HL-60/S4 treated with retinoic acid at 250 ng/mL for 4 days and 3 days (cell line): Measurements from ENCODE around the gene ADAMTS17.

Source experiments
- in situ Hi-C: fragments of 300-500 bp; cut with MboI; formaldehyde crosslinking; loops from 2 replicates; pipeline ENCODE4 v1.7.0; 2022; ENCODE audit warnings: low sequenced_read_pairs

ADAMTS17 gene

DNA sequence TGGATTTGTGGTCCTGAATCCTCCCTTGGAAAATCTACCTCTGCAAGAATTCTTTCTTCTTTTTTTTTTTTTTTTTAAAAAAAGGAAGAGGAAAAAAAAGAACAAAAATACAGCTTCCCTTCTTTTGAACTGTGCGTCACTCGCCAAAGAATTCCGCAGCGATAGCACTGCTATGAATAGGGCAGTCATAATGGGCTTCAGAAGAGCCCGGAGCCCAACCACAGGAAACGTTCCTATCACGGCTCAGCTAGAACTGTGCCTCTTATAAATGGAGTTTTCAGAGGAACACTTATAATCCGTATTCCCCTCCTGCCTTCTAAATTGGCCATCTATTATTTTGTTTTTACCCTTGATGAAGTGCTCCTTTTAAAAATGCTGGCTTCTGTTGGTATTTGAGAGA lies 227.7 kb downstream of the ADAMTS17 start:
- in situ Hi-C loops, result no loop called here

DNA sequence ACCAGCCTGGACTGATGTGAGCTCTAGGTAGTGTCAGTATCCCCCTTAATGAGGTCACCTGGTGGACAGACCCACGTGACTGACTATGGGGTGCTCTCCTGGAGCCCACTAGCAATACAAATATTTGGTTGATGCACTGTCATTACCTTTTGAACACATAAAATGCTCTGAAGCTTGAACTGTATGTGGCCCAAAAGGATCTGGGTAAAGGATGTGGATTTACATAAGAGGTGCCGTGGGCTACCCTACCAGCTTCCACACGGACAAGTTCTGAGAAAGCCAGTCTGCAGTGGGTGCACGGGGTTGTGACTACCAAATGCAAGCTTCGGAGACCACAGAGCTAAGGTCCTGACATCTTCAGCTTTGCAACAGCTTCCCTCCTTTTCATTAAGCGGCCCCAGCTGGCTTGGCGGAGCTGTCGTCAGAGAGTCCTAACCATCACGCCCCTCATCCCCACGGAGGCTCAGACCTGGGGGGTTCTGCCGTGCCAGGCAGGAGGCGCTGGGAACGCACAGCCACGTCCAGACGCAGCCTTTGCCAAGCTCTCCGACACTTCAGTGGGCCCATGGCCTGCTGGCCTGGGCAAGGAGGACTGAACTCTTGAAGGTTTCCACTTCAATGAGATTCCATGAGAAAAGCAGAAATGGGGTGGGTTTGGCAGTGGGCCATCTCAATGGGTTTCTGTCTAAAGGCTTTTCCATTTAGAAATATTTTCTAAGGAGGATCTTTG lies 228.3 kb downstream of the ADAMTS17 start:
- in situ Hi-C loops, result no loop called here

DNA sequence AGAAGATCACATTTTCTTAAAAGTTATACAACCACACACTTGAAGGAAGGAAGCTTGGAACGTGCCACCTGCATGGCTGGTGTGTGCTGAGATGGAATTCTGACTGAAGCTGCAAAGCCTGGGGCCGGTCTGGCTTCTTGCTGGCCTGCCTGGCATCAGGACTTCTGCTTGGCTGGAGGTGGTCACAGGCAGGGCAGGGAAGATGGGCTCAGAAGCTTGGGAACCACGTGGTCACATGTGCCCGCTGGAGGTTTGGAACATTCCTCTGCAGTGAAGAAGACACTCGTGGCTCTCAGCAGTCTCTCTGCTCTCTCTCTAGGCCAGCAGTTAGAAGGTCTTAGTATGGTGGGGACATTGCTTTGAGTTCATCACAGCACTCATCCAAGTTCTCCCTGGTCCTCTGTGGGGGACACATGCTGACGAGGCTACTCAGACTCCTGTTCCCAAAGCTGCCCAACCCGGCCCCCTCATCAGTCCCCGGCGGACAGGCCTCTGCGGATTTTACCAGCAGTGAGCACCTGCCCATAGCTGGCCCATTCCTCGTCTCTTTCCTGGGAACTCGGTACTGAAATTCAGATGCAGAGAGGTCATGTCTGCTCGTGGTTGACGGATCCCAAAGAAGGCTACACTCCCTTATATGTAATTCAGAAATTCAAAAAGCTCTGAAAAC lies 229.0 kb downstream of the ADAMTS17 start:
- in situ Hi-C loops, result no loop called here

DNA sequence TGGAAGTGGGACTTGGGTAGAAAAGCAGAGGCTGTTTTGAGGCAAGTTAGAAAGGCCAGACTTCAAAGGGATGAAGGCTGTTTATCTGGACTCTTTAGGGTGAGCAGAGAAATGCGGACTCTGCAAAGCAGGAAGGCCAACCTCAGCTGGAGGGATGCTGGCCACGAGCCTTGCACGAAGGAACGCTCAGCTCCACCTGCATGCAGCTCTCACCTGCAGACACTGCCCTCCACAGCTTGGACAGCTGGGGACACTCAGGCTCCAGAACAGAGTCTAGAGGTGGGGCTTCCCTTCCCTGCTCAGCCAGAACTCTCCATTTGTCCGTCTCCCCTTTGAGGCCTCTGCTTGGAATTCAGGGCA lies 229.7 kb downstream of the ADAMTS17 start:
- in situ Hi-C loops, result no loop called here

DNA sequence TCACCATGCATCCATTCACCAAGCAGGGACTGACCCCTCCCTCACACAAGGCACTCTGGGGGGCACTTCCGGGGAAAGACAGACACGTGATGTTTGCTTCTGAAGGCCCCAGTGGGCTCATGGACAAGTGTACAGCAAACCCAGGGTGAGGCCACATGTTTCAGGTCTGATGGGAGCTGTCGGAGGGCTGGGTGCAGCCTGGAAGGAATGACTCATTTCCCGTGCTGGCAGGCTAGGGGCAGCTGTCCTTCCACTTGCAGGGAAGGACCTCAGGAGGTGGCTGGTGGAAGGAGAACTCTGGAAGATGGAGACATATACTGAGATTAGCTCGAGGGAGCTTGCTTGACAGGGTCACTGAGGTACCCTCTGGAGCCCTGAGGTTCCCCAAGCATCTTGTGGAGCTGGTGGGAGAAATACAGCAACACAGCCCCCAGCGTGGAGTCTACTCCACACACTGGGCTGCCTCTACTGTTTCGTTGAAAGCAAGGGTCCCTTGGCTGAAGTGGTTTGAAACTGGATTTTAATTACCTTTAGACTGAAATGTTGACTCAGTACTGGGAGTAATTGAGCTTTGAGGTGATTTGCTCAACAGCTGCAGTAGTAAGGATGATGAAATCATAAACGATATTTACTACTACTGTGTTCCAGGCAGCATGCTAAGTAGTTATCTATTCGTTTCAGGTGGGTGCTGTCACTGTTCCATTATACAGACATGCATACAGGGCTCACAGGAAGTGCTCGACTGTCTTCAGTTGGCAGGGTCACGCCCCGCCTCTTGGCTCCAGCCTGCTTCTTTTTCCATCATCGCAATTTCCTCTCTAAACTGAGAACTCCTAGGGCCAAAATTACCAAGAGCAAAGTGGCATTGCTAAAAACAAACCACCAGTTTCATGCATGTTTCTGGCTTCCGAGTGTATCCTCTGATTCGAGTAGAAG lies 230.4 kb downstream of the ADAMTS17 start:
- in situ Hi-C loops, result no loop called here

DNA sequence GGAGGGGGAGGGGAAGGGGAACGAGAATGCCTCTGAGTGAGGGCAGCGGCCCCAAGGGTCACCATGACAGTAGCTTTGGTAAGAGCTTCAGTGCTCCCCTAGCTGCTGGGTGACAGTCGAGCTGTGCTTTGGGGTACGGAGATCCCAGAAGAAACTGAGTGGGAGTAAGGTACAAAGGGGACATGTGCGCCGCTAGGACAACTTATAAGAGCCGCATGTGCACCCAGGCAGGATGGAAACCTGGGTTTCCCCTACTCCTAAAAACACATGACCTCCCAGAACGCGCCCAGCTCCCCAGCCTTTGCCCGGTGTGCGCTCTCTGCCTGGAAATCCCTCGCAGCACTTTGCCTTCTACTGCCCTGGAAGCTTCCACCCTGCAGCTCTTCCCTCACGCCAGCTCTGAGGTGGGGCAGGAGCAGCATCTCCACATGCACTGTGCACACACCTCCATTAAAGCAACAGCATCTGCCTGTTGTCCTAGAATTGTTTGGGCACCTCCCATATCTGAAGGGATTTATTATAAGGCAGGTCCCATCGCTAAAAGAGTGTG lies 232.2 kb downstream of the ADAMTS17 start:
- in situ Hi-C loops, result no loop called here

DNA sequence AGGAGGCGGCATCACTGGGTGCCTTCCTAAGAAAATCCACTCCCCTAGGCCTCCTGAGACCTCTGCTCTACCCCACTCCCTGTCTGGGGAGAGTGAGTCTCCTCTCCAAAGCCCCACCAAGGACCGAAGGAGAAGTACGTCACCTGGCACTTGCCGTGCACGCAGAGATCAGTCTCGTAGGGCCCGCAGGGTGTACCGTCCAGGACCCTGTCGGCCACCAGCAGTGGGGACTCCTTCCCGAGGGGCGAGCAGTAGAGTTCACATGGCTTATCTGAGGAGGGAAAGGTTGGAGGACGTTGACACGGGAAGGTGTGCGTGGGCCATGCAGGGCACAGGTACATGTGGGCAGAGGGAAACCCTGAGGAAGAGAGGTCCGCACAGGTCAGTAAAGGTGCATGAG lies 232.9 kb downstream of the ADAMTS17 start:
- in situ Hi-C loops, result no loop called here

DNA sequence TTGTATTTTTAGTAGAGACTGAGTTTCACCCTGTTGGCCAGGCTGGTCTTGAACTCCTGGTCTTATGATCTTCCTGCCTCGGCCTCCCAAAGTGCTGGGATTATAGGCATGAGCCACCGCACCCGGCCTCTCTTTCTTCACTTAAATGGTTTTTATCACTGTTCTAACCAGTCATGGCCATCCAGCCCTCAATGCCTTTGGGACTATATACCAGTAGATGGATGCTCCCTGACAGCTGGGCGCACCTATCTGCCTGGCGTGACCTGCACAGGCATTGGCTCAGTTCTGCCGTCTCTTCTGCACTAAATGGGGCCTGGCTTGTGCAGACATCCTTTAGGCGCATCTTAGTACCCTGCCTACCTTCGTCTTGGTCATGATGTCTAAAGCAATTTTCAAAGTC lies 233.4 kb downstream of the ADAMTS17 start:
- in situ Hi-C loops, result no loop called here

DNA sequence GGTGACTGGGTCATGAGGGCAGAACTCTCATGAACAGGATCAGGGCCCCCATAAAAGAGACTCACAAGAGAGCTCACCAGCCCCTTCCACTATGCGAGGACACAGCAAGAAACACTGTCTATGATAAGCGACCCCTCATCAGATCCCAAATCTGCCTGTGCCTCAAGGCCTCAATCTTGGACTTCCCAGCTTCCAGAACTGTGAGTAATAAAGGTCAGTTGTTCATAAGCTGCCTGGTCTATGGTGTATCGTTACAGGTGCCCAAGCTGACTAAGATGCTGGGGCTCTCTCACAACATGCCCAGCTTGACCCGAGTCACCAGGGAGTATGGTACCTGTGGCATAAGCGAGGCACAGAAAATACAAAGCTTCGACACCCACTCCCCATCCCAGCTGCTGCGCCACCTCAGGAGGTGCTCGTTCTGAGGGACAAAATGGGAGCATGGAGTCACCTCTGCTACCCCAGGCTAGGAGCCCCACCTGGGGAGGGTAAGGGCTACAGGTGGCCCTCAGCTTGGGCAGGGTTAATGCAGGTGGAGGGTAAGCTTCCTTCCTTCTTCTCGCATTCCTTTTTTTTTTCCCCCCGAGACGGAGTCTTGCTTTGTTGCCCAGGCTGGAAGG lies 234.1 kb downstream of the ADAMTS17 start:
- in situ Hi-C loops, result no loop called here

DNA sequence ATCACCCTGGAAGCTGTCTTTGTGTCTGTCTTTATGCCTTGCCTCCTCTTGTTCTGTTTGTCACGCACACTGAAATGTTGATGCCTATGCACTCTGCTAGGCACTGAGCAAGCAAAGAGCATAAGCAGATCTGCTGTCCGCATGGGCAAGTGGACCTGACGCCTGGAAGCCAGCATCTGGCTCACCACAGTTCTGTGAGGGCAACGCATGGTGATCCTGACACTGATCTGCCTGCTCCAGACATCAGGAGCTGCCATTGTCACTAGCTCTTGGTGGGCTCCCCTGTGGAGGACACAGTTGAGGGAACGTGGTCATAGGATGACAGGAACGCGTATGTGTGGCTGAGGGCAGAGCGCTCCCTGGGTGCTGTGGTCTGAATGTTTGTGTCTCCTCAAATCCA lies 234.6 kb downstream of the ADAMTS17 start:
- in situ Hi-C loops, result no loop called here

DNA sequence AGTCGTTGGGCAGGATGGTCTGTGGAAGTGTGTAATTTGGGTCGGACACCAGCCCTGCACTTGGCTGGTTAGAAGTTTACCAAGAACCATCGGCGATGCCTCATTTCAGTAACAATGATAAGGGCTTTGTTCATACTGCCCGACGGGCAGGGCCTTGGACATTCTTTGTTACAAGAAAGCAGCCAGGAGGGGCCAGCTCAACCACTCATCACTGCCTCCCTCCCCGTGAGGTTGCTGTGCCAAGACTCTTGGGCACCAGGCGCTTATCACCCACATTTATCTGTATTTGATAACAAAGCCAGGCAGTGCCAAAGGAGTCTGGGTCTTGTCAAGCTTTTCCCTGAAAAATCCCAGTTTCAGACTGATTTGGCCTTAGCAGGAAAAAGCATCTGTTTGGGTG lies 235.0 kb downstream of the ADAMTS17 start:
- in situ Hi-C loops, result no loop called here

DNA sequence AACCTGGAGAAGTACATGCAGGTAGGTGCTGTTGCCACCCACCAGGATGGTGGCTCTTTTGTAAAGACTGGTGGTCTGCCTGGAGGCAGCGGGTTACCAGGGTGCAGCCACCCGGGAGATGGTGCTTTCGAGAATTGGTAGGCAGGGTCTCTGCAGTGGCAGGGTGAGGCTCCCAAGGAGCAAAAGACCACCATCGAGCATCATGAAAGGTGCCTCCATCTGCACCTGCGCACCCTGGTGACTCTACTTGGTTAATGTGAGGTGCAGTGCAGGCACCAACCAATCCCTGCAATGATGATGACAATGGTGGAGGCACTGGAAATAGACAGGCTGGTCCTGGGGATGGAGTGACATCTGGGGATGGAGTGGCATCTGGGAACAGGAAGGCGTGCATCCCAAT lies 236.7 kb downstream of the ADAMTS17 start:
- in situ Hi-C loops, result no loop called here

DNA sequence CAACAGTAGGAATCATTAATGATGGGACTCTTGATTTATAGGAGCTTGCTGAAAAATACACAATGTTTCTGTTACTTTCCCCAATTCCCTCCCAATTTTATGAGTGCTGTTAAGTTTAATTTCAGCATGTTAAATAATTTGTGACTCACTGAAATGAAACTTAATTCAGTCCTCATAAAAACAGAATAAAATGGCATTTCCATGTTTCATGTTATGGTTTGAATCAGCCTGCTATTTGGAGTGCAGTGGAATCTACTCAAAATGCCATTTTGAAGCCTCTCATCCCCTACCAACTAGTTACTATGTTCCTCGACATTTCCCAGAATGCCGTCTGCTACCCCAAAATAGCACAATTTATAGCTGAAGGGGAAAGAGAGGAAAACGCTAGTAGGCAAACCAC lies 237.5 kb downstream of the ADAMTS17 start:
- in situ Hi-C loops, result no loop called here

DNA sequence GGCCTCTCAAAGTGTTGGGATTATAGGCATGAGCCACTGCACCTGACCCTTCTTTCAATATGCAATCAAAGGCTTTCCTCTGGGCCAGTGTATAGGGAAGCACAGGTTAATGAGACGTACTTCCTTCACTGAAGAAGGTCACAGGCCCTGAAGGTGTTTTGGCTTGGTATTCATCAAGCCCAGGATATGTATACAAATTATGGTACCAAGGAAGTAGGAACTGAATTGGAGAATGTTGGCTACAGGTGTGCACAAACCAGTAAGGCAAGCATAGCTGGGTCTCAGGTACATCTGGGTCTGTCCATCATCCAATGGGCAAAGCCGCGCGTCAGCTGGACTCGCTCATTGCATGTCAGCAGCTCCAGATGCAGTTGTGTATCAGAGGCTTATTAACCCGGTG lies 237.9 kb downstream of the ADAMTS17 start:
- in situ Hi-C loops, result no loop called here

DNA sequence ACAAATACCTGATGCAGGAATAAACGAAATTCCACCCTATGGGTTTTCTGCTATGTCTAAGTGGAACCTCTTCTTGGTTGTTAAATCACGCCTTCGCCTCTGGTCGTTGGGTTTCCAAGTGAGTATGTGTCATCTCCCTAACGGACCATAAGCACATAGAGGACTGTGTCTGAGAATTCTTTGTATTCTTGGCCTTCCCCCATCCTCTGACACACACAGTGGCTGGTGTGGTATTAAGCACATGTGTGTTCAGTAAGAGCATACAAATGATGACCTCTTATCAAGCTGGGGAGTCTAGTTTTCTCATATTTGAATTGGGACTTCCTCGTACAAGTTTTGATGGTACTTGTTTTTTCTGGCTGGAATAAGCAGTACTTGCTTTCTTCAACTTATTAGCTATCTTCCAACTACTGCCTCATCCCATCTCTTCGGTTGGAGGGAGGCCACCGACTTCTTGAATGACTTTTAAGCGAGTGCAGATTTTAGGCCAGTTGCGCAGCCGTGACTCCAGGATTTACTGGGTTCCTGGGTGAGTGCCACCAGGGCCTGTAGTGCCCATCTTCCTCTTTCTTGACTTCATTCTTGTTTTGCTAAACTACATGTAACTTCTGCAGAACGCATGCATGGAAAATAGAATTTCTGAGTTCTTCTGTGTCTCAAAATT lies 240.2 kb downstream of the ADAMTS17 start:
- in situ Hi-C loops, result no loop called here

DNA sequence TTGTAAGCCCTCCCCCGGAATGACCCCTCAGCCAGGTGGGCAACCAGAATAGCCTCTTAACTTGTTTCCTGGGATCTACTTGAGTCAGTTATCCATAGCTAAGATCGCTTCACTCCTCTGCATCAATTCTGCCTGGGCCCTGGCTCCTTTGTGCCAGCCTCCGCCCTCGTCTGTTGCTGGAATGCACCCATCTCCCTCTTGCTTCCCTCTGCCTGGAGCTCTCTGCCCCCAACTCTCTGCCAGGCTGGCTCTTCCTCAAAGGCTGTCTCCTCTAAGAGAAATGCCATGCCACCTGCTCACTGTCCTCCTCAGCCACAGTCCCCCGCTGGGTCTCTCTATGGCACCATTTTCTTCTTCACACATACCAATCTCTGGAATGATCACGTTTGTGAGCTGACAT lies 240.8 kb downstream of the ADAMTS17 start:
- in situ Hi-C loops, result no loop called here

DNA sequence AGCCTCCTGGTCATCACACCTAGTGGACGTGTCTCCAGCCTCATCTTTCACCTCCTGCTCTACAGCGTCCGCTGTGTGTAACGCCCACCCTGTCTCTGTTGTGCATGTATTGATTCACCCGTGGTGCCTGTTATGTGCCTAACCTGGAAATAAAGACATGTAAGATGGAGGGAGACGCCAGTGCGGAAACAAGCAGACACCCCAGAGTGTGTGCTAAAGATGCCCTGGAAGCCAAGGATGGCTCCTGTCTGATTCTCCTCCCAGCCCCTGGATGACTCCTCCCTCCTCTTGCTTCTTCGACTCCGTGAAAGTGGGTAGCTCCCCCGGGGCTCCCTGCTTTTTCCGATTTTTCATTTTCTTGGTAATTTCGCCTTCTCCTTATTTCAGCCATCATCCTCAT lies 241.8 kb downstream of the ADAMTS17 start:
- in situ Hi-C loops, result no loop called here

DNA sequence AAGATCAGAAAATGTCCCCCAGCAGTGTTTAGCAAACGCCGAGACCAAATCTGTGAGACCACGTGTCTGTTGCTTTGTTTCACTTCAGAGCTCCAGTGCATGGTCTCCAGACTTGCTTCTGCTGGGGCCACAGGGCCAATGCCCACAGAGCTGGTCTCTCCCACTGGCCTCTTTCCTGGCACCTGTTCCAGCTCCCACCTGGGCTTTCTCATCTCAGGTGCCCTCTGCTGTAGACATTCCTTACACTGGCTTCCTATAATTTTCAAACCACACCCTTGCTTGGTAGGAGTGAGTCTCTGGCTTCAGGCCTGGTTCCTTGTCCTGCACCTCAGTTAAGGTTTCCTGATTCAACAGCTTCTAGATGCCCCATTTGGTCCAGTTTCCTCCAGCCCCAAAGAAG lies 243.1 kb downstream of the ADAMTS17 start:
- in situ Hi-C loops, result no loop called here

DNA sequence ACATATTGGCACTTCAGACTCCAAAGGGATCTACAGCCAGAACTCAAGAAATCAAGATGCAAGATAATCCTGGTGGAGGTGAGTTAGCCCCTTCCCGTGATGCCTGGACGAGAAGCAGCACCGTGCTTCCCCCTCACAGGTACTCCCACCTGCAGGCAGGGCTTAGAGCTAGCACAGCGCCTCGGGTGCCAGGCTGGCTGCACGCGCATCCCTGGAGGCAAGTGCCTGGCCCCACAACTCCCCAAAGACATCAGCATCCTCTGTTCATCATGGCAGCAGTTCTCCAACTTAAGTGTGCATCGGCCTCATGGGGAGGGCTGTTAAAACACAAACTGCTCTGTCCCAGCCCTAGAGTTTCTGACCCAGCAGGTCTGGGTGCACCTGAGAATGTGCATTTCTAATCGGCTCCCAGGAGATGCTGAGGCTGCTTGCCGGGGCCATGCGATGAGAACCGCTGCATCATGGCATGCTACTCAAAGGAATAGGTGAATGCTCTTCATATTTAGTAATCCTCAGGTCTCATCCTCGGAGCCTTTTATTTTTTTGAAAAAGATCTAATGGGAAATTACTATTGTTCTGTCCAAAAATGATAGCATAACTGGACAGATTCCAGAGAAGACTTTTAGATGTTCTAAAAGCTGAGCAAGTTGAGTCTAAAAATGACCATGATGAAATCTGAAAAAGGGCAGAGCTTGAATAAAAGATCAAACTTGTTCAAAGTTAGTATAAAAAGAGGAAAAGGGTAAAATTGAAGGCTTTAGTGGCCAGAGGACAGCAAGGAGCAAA lies 244.2 kb downstream of the ADAMTS17 start:
- in situ Hi-C loops, result no loop called here

DNA sequence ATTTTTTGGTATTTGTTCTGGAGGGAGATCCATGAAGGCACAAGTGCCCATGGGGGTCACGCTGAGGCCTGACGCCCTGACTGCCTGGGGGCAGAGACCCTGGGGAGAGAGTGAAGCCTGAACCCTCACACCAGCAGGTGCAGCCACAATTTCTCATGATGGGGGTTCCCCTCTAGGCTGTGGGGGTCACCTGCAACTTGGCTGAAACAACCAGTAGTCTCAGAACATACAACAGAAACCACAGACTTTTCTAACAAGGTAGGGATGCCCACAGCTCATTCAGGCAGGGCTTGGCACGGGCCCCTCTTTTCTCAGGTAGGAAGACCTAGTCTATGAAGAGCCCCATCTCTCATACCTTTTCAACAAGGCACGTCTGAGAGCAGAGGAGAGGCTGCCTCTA lies 245.1 kb downstream of the ADAMTS17 start:
- in situ Hi-C loops, result no loop called here
